ENCODE results near the gene SLC4A3. TPM values are rescaled to one million over a fixed set of nuclear protein-coding genes. Genes with fewer than 3 reads are reported as not detected.

SLC4A3 gene
- total and polyA plus RNA-seq, 2 of the 13 experiments (the other 11 are each of a cell fraction or from before 2014, with no cell fraction given): 0.18 to 0.95 TPM

DNA sequence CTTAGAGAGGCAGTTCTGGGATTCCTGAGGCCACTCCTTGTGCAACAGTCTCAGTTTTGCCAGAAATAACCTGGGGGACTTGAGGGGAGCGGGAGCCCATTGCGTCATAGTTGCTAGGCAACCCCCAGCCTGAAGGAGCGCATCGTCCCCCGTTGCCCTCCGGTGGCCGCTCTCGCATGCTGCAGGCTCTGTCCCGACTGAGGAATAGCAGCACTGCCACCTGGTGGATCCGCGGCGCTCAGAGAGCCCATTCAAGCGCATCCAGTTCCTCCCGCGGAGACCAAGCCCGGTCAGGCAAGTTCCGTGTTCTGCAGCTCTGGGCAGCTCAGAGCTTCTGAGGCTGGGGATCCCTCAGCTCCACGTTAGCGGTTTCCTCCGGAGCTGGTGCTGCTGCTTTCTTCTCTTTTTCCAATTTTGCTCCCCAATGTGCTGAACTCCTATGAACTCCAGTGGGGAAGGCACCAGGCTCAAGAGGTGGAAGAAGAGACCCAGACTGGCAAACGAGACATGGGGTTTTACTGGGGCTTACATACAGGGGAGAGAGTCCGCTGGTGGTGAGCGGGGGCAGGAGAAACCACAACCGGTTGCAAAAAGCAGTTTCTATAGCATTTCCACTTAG lies 15.1 kb downstream of the SLC4A3 start (continued):
- TF ChIP-seq PHF5A (CRISPR knock-in tag; IDR thresholded peaks at IDR 0.05; ENCODE audit: low read depth, unreplicated experiment): peak; percentile 52
- TF ChIP-seq CBFB (CRISPR knock-in tag; IDR thresholded peaks at IDR 0.05): peak; percentile 90
- TF ChIP-seq ZNF446 (CRISPR knock-in tag; IDR thresholded peaks at IDR 0.05): no peak; the same call in 1 of the 2 replicates
- TF ChIP-seq ZNF878 (CRISPR knock-in tag; IDR thresholded peaks at IDR 0.05): no peak
- TF ChIP-seq NFAT5 (CRISPR knock-in tag; IDR thresholded peaks at IDR 0.05): 0 out of 2 replicates have a peak, but pooled peaks have one; percentile 21
- no peak for TF ChIP-seq GMEB2 (CRISPR knock-in tag; IDR thresholded peaks at IDR 0.05; ENCODE audit: low read depth)
- TF ChIP-seq HNRNPLL (IDR thresholded peaks at IDR 0.05; ENCODE audit: low read depth, low read length, poor library complexity, severe bottlenecking): peak; percentile 65
- TF ChIP-seq ZBTB26 (CRISPR knock-in tag; IDR thresholded peaks at IDR 0.05; ENCODE audit: borderline replicate concordance): peak; percentile 86; the same call in 1 of the 2 replicates
- TF ChIP-seq ZBTB34 (CRISPR knock-in tag; IDR thresholded peaks at IDR 0.05): no peak
- peak; percentile 83 for TF ChIP-seq ZNF772 (CRISPR knock-in tag; IDR thresholded peaks at IDR 0.05)
- TF ChIP-seq SOX5 (CRISPR knock-in tag; IDR thresholded peaks at IDR 0.05; ENCODE audit: borderline replicate concordance): peak; percentile 75
- no peak; the same call in 1 of the 2 replicates for TF ChIP-seq MAFF (IDR thresholded peaks at IDR 0.05; ENCODE audit: low read depth, low read length)
- TF ChIP-seq ATF5 (CRISPR knock-in tag; IDR thresholded peaks at IDR 0.05; ENCODE audit: low read depth): no peak
- no peak for TF ChIP-seq ZMAT3 (CRISPR knock-in tag; conservative IDR thresholded peaks at IDR 0.05)
- TF ChIP-seq, protein P1, sequence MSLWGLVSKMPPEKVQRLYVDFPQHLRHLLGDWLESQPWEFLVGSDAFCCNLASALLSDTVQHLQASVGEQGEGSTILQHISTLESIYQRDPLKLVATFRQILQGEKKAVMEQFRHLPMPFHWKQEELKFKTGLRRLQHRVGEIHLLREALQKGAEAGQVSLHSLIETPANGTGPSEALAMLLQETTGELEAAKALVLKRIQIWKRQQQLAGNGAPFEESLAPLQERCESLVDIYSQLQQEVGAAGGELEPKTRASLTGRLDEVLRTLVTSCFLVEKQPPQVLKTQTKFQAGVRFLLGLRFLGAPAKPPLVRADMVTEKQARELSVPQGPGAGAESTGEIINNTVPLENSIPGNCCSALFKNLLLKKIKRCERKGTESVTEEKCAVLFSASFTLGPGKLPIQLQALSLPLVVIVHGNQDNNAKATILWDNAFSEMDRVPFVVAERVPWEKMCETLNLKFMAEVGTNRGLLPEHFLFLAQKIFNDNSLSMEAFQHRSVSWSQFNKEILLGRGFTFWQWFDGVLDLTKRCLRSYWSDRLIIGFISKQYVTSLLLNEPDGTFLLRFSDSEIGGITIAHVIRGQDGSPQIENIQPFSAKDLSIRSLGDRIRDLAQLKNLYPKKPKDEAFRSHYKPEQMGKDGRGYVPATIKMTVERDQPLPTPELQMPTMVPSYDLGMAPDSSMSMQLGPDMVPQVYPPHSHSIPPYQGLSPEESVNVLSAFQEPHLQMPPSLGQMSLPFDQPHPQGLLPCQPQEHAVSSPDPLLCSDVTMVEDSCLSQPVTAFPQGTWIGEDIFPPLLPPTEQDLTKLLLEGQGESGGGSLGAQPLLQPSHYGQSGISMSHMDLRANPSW (CRISPR knock-in tag; IDR thresholded peaks at IDR 0.05; ENCODE audit: borderline replicate concordance): no peak; the same call in 1 of the 2 replicates
- peak; percentile 70 for TF ChIP-seq ISL2 (CRISPR knock-in tag; IDR thresholded peaks at IDR 0.05)
